Hepatocyte (in vitro differentiated cells): Measurements from ENCODE around the gene PRKCA.

Experiments used
- CTCF ChIP-seq: fragments of 200-600 bp; sonication (generic); IDR thresholded peaks from 2 replicates; pipeline ENCODE4 v1.5.1; 2016; ENCODE audit warnings: antibody characterized with exemption, mild to moderate bottlenecking; ENCODE audit not compliant: poor library complexity
- EZH2phosphoT487 ChIP-seq: fragments of 200-600 bp; sonication (generic); IDR thresholded peaks from one replicate; pipeline ENCODE4 v1.6.1; 2018; ENCODE audit warnings: antibody characterized with exemption, mild to moderate bottlenecking, low read depth, moderate library complexity; ENCODE audit not compliant: unreplicated experiment, severe bottlenecking

- TF ChIP-seq CTCF (no peak), EZH2phosphoT487 (no peak)
Observed at GRCh38 chr17:66367107-66367506, 64.7 kb downstream of the PRKCA start.
